ACHN (cell line): Measurements from ENCODE around the gene P2RX2.
A peak's percentile ranks its signal among the peaks of the same experiment; 100 is the strongest.
"Not testable (repeated sequence)": the region's sequence is repeated elsewhere in the genome, so short reads cannot be mapped to it uniquely, and the experiment has no call there.

Source experiments
- DNase-seq: peaks from one replicate; pipeline ENCODE4 v3.0.0-alpha.2; 2015
- in situ Hi-C: cut with HindIII; loops from 2 replicates; pipeline ENCODE4 v1.10.0; 2017; ENCODE audit warnings: low sequenced_read_pairs, low pct_ligation_motif_present, low pct_unique_long_range_greater_than_20kb

Gene P2RX2

DNA sequence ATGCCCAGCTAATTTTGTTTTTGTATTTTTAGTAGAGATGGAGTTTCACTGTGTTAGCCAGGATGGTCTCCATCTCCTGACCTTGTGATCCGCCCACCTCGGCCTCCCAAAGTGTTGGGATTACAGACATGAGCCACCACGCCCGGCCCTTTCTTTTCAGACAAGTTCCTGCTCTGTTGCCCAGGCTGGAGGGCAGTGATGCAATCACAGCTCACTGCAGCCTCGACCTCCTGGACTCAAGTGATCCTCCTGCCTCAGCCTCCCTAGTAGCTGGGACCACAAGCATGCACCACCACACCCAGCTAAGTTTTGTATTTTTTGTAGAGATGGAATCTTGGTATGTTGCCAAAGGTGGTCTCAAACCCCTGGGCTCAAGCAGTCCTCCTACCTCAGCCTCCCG is 19.1 kb upstream of the P2RX2 start:
- in situ Hi-C loops, DNase-seq: not testable (repeated sequence)

DNA sequence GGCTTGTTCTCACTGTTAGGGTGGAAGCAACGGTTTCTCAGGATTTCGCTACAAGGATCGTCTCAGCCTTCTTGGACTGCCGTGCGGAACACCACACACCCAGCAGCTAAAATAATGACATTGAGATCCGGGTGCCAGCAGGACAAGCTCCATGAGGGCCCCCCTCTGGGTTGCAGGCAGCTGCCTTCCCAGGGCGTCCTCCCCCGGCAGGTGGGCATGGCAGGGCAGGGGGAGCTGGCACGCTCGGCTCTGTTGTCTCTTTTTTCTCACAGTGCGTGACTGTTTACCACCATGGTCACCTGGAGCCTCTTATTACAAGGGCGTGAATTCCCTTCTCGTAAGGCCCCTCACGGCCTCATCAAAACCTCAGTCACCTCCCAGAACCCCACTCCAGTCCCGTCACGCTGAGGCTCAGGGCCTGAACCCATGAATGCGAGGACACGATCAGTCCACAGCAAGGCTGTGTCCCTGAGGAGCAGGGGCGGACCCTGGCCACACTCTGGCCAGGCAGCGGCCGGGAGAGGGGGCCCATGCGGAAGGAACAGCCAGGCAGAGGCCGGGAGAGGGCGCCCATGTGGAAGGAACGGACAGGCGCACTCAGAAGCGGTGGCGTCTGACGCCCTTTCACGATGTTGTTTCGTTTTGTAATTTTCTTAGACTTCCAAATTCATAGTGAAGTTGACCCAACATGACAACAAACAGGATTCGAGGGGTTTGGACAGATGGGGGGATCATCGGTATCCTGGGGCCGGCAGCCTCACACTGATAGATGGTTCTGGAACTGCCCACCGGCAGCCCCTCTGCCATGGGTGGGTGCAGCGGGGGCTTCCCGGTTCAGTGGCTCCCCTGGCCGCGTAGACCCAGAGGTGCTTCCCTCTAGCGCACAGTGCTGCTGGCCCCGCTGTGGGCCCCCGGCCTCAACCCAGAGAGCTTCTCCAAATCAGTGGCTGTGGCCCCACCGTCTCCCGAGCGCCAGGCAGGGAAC is 18.2 kb upstream of the P2RX2 start:
- peak; percentile 68 for DNase-seq
- in situ Hi-C loops: loop anchor here (25.0 kb wide), 1 partner anchor 463 kb away; the partner anchor contains the start of genes DDX51 and NOC4L

DNA sequence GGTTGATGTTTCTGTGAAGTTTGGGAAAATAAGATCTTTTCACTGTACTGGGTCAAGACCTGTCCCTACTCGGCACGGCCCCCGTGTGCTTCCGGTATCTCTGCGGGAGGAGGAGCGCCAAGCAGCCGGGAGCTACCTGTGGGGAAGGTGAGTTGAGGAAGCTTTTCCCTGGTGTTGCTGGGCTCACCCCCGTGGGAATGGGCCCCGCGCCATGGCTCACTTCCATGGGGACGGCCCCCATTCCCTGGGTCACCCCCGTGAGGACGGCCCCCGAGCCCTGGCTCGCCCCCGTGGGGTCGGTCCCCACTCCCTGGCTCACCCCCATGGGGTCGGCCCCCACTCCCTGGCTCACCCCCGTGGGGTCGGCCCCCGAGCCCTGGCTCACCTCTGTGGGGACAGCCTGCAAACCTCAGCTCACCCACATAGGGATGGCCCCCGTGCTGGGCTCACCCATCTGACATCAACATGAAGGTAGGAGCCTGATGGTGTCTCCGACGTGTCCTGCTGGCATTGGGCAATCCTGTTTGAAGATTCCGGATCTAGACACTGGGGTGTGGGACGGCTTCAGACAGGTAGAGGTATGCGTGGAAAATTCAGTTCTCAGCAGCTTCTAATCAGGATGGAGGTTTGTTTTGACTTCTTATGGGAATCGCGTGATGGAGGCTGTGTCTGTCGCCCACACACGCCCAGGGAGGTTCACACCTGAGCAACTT is 17.2 kb upstream of the P2RX2 start:
- DNase-seq: no peak
- in situ Hi-C loops: loop anchor here (25.0 kb wide), 1 partner anchor 464 kb away; the partner anchor contains the start of genes DDX51 and NOC4L

DNA sequence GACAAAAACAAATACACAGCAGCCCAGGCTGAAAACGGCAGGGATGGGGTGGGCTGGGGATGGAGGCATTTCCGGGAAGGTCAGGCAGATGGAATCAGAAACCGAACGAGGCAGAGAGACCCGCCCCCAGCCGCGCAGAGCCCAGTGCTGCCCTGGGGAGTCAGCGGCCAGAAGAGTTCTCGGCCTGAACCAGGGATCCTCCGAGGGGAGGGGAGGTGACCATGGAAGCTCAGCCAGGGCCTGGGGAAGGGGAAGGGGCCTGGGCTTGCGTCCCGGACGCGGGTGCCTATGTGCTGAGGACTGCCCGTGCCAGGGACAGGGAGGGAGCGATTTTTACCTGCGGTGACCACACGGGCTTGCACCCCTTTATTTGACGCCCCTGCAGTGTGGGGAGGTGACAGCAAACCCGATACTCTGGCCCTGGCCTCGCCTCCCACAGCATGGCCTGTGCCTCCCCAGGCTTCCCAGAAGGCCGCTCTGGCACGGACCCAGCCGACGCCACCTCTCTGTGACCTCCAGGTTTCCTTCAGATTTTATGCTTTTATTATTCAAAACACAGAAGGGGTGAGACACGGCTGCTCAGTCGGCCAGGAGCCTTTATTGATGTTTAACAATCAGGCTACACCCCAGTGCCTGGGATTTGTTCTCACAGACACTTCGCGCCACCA is 15.9 kb upstream of the P2RX2 start:
- in situ Hi-C loops: loop anchor here (25.0 kb wide), 1 partner anchor 465 kb away; the partner anchor contains the start of genes DDX51 and NOC4L

DNA sequence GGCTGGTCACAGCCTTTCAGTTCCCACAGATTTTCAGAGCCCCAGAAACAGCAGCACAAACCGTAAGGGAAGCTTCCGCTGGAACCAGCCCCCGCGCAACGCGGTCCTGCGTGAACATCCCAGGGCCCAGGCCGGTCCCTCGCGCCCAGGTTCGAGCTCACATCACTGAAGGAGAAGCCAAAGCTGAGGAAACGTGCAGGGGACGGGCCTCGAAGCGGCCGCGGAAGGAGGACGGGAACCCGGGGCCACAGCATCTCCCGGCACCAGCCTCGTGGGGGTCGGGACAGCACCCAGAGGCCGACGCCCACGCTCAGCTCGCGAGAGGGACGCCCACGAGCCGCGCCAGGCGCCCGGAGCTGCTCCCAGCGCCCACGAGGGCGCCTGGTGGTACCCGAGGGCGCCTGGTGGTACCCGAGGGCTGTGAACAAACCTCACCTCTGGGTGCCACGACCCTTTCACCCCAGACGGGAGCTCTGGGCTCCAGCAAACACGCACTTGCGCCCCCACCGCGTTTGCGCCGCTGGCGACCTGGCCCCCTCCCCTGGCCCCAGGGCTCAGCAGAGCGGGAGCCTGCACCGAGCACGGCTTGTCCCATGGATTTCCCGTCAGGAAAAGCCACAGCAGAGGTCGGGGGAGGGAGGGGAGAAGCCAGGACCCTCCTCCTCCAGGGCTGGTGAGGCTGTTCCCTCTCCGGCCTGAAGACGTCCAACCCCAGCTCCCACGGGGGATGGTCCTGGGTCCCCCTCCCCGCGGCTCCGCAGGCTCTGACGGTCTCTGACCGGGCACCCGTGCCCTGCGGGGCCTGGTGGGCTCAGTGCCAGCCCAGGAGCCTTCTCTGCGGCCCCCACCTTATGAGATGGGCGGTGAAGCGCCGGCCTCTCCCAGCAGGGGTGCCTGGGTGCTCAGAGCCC is 15.1 kb upstream of the P2RX2 start:
- in situ Hi-C loops: loop anchor here (25.0 kb wide), 1 partner anchor 466 kb away; the partner anchor contains the start of genes DDX51 and NOC4L
- no peak for DNase-seq

More for the DNA sequence above, 15.9 kb upstream of the P2RX2 start:
- DNase-seq: no peak

DNA sequence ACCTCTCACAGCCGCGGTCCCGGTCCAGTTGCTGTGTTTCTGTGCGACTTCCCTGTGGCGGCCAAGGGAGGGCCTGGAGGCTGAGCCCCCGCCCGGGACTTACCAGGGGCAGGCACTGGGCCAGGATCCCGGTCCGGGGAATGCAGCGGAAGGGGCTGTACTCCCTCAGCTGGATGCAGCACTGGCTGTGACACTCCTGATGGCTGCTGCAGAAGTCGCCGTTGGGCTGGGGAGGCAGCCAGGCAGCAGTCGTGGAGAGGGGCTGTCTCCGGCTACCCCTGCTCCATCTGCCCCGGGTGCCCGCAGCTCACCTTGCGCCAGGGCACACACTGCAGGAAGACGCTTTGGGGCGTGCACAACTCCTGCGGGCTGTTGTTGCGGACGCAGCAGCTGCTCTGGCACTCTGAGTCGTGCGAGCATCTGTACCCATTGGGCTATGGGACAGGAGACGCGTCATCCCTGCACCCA is 14.4 kb upstream of the P2RX2 start:
- in situ Hi-C loops: loop anchor here (25.0 kb wide), 1 partner anchor 467 kb away; the partner anchor contains the start of genes DDX51 and NOC4L
- DNase-seq: no peak

DNA sequence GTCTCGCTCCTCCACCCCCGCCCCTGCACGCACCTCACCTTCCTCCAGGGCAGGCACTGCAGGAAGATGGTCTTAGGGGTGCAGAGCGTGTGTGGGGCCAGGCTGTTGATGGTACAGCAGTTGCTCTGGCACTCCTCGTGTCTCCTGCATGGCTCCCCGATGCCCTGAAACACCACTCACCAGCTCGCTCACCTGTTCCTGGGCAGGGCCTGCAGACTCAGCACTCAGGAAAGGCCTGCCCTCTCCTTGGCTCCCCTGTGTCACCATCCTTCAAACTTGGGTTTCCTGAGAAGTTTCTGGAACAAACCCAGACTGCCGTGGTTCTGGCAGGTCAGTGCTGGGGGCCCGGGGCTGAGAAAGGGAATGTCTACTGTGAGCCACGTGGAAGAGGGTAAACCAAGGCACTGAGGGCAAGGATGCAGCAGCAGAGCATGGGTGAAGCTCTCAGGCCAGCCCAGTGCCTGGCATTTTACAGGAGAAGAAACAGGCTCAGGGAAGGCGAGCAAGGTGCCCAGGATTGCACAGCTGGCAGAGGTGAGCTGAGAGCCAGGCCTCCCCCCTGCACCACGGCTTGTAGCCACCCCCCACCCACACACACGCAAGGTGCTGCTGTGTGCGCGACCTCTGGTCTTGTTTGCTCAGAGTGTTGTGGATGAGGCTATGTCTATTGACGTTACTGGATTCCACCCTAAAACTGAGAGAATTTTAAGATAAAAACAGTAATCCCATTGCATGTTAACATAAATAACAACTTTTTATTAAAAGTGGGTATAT is 13.7 kb upstream of the P2RX2 start:
- DNase-seq: no peak
- in situ Hi-C loops: loop anchor here (25.0 kb wide), 1 partner anchor 468 kb away; the partner anchor contains the start of genes DDX51 and NOC4L

DNA sequence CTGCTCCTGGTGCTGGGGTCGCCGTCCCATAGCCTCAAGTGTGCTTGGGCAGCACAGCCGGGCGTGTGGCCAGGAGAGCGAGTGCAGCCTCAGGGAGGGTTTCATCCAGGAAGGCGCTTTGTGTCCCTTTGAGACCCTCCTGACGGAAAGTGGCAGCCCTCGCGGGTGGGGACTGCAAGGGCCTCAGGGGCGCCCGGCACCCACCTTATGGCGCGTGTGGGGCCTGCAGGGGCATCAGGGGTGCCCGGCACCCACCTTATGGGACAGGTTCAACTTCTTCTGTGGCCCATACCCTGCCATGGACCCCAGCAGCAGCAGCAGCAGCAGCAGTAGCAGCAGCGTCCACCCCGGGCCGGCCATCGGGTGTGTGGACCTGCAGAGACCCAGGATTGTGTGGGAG is 12.7 kb upstream of the P2RX2 start:
- in situ Hi-C loops: loop anchor here (25.0 kb wide), 1 partner anchor 469 kb away; the partner anchor contains the start of genes DDX51 and NOC4L
- no peak for DNase-seq

DNA sequence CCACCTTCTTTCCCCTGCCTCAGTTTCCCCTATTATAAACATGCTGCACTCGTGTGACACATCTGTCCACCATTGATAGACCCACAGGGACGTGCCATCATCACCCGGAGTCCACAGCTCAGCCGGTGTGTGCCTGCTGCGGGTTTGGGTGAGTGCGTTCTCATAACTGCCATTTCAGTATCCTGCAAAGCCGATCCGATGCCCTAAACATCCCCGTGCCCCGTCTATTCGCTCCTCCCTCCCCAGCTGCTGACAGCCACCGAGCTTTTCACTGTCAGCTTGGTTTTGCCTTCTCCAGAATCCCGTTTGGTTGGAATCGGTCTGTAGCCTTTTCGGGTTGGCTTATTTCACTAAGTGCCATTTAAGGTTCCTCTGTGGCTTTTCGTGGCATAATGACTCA is 12.1 kb upstream of the P2RX2 start:
- in situ Hi-C loops: loop anchor here (25.0 kb wide), 1 partner anchor 469 kb away; the partner anchor contains the start of genes DDX51 and NOC4L
- no peak for DNase-seq

DNA sequence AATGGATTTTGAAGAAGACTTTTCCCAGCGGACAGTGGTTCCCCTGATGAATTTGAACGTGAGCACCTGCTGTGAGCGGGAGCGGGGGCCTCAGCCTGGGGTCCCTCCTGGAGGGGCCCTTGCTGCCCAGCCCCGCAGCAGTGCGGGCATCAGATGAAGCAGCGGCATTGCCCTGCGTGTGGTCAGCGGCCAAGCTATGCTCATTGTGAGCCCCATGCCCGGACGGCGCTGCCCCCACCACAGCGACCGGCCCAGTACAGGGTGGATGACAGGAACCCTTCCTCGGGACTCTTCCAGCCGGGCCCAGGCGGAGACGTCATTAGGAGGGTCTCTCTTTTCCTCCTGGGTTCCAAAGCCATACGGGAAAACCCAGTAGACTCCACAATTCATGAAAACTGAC is 11.6 kb upstream of the P2RX2 start:
- in situ Hi-C loops: loop anchor here (25.0 kb wide), 1 partner anchor 470 kb away; the partner anchor contains the start of genes DDX51 and NOC4L
- no peak for DNase-seq

DNA sequence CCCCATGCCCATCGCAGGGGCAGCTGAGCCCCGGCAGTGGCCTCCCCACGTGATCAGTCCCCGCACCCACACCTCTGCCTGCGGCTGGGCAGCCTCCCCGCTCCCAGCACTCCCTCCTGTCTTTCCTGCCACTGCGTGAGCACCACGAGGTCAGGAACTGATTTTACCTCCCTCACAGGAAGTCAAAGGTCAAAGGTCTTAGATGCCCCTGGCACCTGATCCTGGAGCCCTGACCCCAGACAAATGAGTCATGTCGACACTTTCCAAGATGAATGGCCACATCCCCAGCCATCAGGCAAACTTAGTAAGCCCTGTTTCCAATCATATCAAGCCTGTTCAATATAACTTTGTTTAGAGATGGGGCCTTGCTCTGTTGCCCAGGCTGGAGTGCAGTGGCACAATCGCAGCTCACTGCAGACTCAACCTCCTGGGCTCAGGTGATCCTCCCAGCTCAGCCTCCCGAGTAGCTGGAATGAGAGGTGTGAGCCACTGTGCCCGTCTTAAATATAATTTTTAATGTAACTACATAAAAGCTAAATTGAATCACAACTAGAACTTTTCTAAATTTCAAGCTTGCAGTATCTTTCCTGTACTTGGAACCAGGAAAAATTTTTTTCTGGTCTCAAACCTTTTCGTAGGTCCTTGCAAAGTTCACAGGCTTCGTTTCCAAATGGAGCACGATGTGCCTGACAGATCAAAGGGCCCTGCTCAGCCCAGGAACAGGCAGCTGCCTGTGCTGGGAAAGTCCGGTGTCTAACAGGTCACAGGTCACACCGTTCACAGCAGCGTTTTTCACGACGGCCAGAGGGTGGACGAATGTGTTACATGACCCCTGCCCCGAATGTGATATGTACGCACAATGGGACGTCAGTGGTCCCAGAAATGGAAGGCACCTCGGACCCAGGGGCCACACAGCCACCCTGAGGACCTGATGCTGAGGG is 10.1 kb upstream of the P2RX2 start:
- DNase-seq: no peak
- in situ Hi-C loops: loop anchor here (25.0 kb wide), 1 partner anchor 471 kb away; the partner anchor contains the start of genes DDX51 and NOC4L

DNA sequence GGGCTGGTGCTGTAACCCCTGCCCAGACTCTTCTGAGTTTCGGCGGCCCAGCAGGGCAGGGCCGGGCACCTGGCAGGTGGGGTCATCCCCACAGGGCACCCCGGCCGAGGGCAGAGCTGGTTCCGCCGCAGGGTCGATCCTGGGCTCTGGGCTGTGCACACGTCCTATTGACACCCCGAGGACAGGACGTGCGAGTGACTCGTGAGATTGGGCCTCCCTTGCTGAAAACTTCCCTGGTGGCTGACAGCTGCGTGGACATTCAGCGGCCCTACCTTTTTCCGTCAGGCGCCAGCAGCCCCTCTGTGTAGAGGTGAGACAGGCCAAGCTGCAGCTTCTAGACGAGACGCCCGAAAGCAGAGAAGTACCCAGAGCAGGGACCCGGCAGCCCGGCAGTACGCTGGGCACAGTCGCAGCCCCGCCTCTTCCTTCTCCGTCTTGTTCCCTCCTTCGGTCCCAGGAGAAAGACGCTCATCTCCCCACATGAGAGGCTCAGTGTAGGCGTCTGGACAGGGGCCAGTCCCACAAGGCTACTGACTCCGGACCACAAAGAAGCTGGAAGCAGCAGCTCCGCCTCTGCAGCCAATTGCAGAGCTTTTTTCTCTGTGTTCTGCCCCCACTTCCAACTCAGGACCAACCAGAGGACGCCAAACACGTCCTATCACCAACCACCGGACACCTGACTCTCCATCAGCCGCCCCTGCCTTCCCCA is 8.4 kb upstream of the P2RX2 start, which contains the start of gene LRCOL1:
TSS of gene LRCOL1 (minus strand) at position 532 of the 709 bp plus-strand sequence. CDS start 4,331 bp downstream, outside the sequence.
- no peak for DNase-seq
- in situ Hi-C loops: loop anchor here (25.0 kb wide), 1 partner anchor 473 kb away; the partner anchor contains the start of genes DDX51 and NOC4L

DNA sequence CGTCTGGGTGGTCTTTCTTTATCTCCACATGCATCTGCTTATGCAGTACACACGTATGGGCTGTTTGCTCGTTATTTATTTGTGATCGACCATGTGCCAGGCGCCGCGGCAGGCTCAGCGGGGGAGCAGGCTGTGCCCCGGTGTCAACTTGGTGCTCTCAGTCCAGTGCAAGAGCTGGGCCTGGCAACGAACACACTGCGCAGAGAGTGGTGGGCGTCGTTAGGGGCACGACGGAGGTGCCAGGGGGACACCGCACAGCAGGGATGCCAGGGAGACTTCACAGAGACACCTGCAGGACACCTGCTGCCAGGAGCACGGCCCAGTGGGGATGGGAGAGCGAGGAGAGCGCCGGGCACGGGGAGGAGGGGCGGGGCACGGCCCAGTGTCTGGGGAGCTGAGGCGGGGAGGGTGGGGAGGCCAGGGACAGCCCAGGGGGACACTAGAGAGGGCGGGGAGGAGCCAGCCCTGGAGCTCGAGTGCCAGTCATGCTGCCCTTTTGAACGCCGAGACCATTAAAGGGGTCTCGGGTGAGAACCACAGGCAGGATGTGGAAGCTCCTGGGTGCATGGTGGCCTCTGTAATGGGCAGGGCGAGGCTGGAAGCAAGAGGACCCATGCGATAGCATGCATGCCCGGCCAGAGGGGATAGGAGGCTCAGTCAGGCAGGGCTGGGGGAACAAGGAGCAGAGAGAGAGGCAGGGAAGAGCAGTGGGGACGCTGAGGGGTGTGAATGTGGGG is 7.5 kb upstream of the P2RX2 start:
- in situ Hi-C loops: loop anchor here (25.0 kb wide), 1 partner anchor 474 kb away; the partner anchor contains the start of genes DDX51 and NOC4L
- no peak for DNase-seq

DNA sequence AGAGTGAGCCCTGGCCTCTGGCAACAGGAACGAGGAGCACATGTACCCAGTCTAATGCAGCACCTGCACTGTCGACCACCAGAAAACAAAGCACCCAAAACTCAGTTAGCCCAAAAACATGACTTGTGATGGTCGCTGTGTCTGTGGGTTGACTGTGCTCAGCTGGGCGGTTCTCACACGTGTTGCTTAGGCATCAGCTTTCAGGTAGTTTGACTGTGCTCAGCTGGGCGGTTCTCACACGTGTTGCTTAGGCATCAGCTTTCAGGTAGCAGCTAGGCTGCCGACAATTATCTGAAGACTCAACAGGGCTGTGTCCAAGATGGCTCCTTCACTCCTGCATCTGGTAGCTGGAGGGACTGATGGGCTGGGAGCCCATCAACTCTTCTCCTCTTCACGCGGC is 7.0 kb upstream of the P2RX2 start:
- in situ Hi-C loops: loop anchor here (25.0 kb wide), 1 partner anchor 474 kb away; the partner anchor contains the start of genes DDX51 and NOC4L

More for the DNA sequence above, 7.0 kb upstream of the P2RX2 start:
- no peak for DNase-seq
